Neural cell (in vitro differentiated cells): ENCODE measurements around the gene CAPN2. TPM values are rescaled to one million over a fixed set of nuclear protein-coding genes. Genes with fewer than 3 reads are reported as not detected.

Experiments
- H2AFZ ChIP-seq: fragments of 200-600, 300-800 bp; sonication (generic), shearing (Covaris generic); 2 replicates; pipeline ENCODE4 v1.6.0; 2014; ENCODE audit warnings: low read depth, mild to moderate bottlenecking, antibody characterized with exemption, low read length, moderate library complexity
- H3F3A ChIP-seq: fragments of 200-600 bp; shearing (Covaris generic); 2 replicates; pipeline ENCODE4 v1.6.1; 2016; ENCODE audit warnings: mild to moderate bottlenecking, moderate library complexity, mixed read lengths, antibody characterized with exemption, low read length; ENCODE audit not compliant: insufficient read depth, poor library complexity, severe bottlenecking
- H3K27ac ChIP-seq: fragments of 200-600, 300-800 bp; sonication (generic), shearing (Covaris generic); 2 replicates; pipeline ENCODE4 v1.5.1; 2014; ENCODE audit warnings: mild to moderate bottlenecking, low read length, moderate library complexity
- H3K27me3 ChIP-seq: fragments of 300-800, 200-600 bp; sonication (generic), shearing (Covaris generic); 2 replicates; pipeline ENCODE4 v1.6.0; 2014; ENCODE audit warnings: mild to moderate bottlenecking, low read depth, low read length, moderate library complexity; ENCODE audit not compliant: insufficient read depth
- H3K36me3 ChIP-seq: fragments of 300-800, 200-600 bp; sonication (generic), shearing (Covaris generic); 2 replicates; pipeline ENCODE4 v1.5.1; 2014; ENCODE audit warnings: mild to moderate bottlenecking, antibody characterized with exemption, low read length, moderate library complexity; ENCODE audit not compliant: insufficient read depth
- H3K4me2 ChIP-seq: fragments of 300-800, 200-600 bp; sonication (generic), shearing (Covaris generic); 2 replicates; pipeline ENCODE4 v1.6.0; 2014; ENCODE audit warnings: mild to moderate bottlenecking, low read length
- H3K4me3 ChIP-seq: fragments of 300-800, 200-600 bp; sonication (generic), shearing (Covaris generic); 2 replicates; pipeline ENCODE4 v1.5.1; 2014; ENCODE audit warnings: mild to moderate bottlenecking, low read length, moderate library complexity
- H3K79me2 ChIP-seq: fragments of 200-600 bp; shearing (Covaris generic); replicated peaks from 2 replicates; pipeline ENCODE4 v1.6.0; 2014; ENCODE audit warnings: mild to moderate bottlenecking, low read length, moderate library complexity; ENCODE audit not compliant: insufficient read depth
- H3K9ac ChIP-seq: fragments of 300-800, 200-600 bp; sonication (generic), shearing (Covaris generic); 2 replicates; pipeline ENCODE4 v1.6.1; 2016; ENCODE audit warnings: mild to moderate bottlenecking, low read length, mixed read lengths
- H3K9me2 ChIP-seq: fragments of 200-600 bp; shearing (Covaris generic); 2 replicates; pipeline ENCODE4 v1.6.1; 2016; ENCODE audit warnings: mild to moderate bottlenecking, low read length, mixed read lengths; ENCODE audit not compliant: insufficient read depth
- H3K9me3 ChIP-seq: fragments of 200-600, 300-800 bp; sonication (generic), shearing (Covaris generic); 2 replicates; pipeline ENCODE4 v1.6.1; 2016; ENCODE audit warnings: mild to moderate bottlenecking, mixed run types, low read length, moderate library complexity, mixed read lengths
- H4K20me1 ChIP-seq: fragments of 200-600 bp; shearing (Covaris generic); 2 replicates; pipeline ENCODE4 v1.6.1; 2016; ENCODE audit warnings: mild to moderate bottlenecking, mixed run types; ENCODE audit not compliant: insufficient read depth
- CTCF ChIP-seq: fragments of 450-650 bp; IDR thresholded peaks from 2 replicates; pipeline ENCODE4 v1.5.1; 2014; ENCODE audit warnings: antibody characterized with exemption, mild to moderate bottlenecking, moderate library complexity; ENCODE audit not compliant: poor library complexity, severe bottlenecking
- EP300 ChIP-seq: fragments of 450-650 bp; conservative IDR thresholded peaks from 2 replicates; pipeline ENCODE4 v1.6.1; 2014; ENCODE audit warnings: antibody characterized with exemption, mild to moderate bottlenecking, moderate library complexity; ENCODE audit not compliant: poor library complexity, severe bottlenecking
- EZH2 ChIP-seq: fragments of 200-600, 300-800 bp; shearing (Covaris generic), sonication (generic); IDR thresholded peaks from 2 replicates; pipeline ENCODE4 v1.6.1; 2014; ENCODE audit warnings: antibody characterized with exemption, low read length, borderline replicate concordance, mild to moderate bottlenecking; ENCODE audit not compliant: insufficient read depth, poor library complexity, severe bottlenecking
- MXI1 ChIP-seq: fragments of 450-650 bp; conservative IDR thresholded peaks from 2 replicates; pipeline ENCODE4 v1.6.1; 2014; ENCODE audit warnings: antibody characterized with exemption, mild to moderate bottlenecking; ENCODE audit not compliant: poor library complexity, severe bottlenecking
- POLR2AphosphoS5 ChIP-seq: IDR thresholded peaks from 2 replicates; pipeline ENCODE4 v1.6.1; 2012
- RAD21 ChIP-seq: fragments of 450-650 bp; conservative IDR thresholded peaks from 2 replicates; pipeline ENCODE4 v1.6.1; 2014; ENCODE audit warnings: antibody characterized with exemption, mild to moderate bottlenecking, moderate library complexity
- SMC3 ChIP-seq: fragments of 450-650 bp; conservative IDR thresholded peaks from 2 replicates; pipeline ENCODE4 v1.6.1; 2014; ENCODE audit warnings: antibody characterized with exemption, mild to moderate bottlenecking, moderate library complexity; ENCODE audit not compliant: poor library complexity
- TAF1 ChIP-seq: IDR thresholded peaks from 2 replicates; pipeline ENCODE4 v1.6.1; 2012; ENCODE audit warnings: low read depth
- polyA plus RNA-seq: library from polyadenylated mRNA; depleted of rRNA; stranded (reverse); fragments of >200 nt; gene quantifications from 2 replicates; pipeline ENCODE4 v1.2.3, GENCODE V29; 2014
- TF ChIP-seq, protein P1 (sequence below): IDR thresholded peaks from 2 replicates; pipeline ENCODE4 v1.6.1; 2012; ENCODE audit warnings: borderline replicate concordance

The CAPN2 gene
- polyA plus RNA-seq, 1 donor from 2014 or later, result 58.8 TPM

DNA sequence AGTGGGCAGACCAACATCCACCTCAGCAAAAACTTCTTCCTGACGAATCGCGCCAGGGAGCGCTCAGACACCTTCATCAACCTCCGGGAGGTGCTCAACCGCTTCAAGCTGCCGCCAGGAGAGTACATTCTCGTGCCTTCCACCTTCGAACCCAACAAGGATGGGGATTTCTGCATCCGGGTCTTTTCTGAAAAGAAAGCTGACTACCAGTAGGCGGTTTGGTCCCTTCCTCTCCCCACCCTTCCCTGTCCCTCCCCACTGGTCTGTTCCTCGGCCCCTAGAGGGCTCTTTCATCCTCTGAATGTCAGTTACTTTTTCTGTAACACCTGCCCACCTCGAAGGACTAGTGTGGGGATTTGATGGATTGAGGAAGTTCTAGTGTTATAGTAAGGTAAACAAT, 46.9 kb downstream of the CAPN2 start:
- H3K79me2 ChIP-seq, result no peaks in the 10 kb centered on the region
- H3F3A ChIP-seq, result no peaks in the 10 kb centered on the region
- no peak overlapping the region for H3K4me3 ChIP-seq
- no peak overlapping the region for H3K9ac ChIP-seq
- H2AFZ ChIP-seq, result no peak overlapping the region
- no peaks in the 10 kb centered on the region for H3K36me3 ChIP-seq
- TF ChIP-seq RAD21 (no peak), TAF1 (no peak), EZH2 (no peak), EP300 (no peak), MXI1 (no peak), POLR2AphosphoS5 (no peak), SMC3 (no peak), CTCF (no peak)
- TF ChIP-seq, protein P1, sequence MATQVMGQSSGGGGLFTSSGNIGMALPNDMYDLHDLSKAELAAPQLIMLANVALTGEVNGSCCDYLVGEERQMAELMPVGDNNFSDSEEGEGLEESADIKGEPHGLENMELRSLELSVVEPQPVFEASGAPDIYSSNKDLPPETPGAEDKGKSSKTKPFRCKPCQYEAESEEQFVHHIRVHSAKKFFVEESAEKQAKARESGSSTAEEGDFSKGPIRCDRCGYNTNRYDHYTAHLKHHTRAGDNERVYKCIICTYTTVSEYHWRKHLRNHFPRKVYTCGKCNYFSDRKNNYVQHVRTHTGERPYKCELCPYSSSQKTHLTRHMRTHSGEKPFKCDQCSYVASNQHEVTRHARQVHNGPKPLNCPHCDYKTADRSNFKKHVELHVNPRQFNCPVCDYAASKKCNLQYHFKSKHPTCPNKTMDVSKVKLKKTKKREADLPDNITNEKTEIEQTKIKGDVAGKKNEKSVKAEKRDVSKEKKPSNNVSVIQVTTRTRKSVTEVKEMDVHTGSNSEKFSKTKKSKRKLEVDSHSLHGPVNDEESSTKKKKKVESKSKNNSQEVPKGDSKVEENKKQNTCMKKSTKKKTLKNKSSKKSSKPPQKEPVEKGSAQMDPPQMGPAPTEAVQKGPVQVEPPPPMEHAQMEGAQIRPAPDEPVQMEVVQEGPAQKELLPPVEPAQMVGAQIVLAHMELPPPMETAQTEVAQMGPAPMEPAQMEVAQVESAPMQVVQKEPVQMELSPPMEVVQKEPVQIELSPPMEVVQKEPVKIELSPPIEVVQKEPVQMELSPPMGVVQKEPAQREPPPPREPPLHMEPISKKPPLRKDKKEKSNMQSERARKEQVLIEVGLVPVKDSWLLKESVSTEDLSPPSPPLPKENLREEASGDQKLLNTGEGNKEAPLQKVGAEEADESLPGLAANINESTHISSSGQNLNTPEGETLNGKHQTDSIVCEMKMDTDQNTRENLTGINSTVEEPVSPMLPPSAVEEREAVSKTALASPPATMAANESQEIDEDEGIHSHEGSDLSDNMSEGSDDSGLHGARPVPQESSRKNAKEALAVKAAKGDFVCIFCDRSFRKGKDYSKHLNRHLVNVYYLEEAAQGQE, result no peak
- H3K4me2 ChIP-seq, result no peak overlapping the region
- no peaks in the 10 kb centered on the region for H3K9me2 ChIP-seq
- H3K27me3 ChIP-seq, result no peaks in the 10 kb centered on the region
- H4K20me1 ChIP-seq, result no peaks in the 10 kb centered on the region
- H3K27ac ChIP-seq, result no peak overlapping the region
- H3K9me3 ChIP-seq, result no peaks in the 10 kb centered on the region

- Histone ChIP-seq H3K9me2 (no peaks in the 10 kb centered on the region), H3K9me3 (no peaks in the 10 kb centered on the region), H3K4me3 (no peak overlapping the region), H2AFZ (no peak overlapping the region), H3K79me2 (no peaks in the 10 kb centered on the region), H3K9ac (no peak overlapping the region), H3K27me3 (no peaks in the 10 kb centered on the region), H3K4me2 (no peak overlapping the region), H3K27ac (no peak overlapping the region), H3F3A (no peaks in the 10 kb centered on the region), H4K20me1 (no peaks in the 10 kb centered on the region), H3K36me3 (no peaks in the 10 kb centered on the region)
- TF ChIP-seq MXI1, result no peak
- no peak for TF ChIP-seq EZH2
- TF ChIP-seq POLR2AphosphoS5, result no peak
- TF ChIP-seq EP300, result no peak
- TF ChIP-seq SMC3, result no peak
- TF ChIP-seq CTCF, result no peak
- TF ChIP-seq, protein P1, result no peak
These were observed 48.5 kb downstream of the CAPN2 start for GRCh38 chr1:223760833-223761232.
